HG02759 (cell line): Measurements from ENCODE around the gene WDR76.
"Not testable (repeated sequence)": the region's sequence is repeated elsewhere in the genome, so short reads cannot be mapped to it uniquely, and the experiment has no call there.

ENCODE experiments used
- ATAC-seq: cut with Tn5 transposase; IDR thresholded peaks from one replicate; pipeline ENCODE4 v1.9.1; 2021; ENCODE audit warnings: mild to moderate bottlenecking, moderate library complexity; ENCODE audit not compliant: unreplicated experiment

WDR76 gene

GRCh38 chr15:43826508-43827341 is at the start of gene WDR76:
Gene WDR76 (plus strand): TSS chr15:43827002. CDS start chr15:43827033, 31 bp downstream.
- ATAC-seq: peak; percentile 72

GRCh38 chr15:43777267-43777914 is 49.4 kb upstream of the WDR76 start:
- ATAC-seq: peak; percentile 64

GRCh38 chr15:43779016-43779415 is 47.8 kb upstream of the WDR76 start:
- no peak for ATAC-seq

- ATAC-seq: no peak
Observed at GRCh38 chr15:43789409-43789808, 37.4 kb upstream of the WDR76 start.

GRCh38 chr15:43791993-43792760 is 34.6 kb upstream of the WDR76 start, which contains the start of gene SERF2:
Gene SERF2 (plus strand): TSS chr15:43792320. CDS start chr15:43792377, 57 bp downstream.
- peak; percentile 92 for ATAC-seq

- no peak for ATAC-seq
Observed at GRCh38 chr15:43792761-43793476, 33.9 kb upstream of the WDR76 start.

GRCh38 chr15:43793647-43794046 is 33.2 kb upstream of the WDR76 start:
- ATAC-seq: no peak

GRCh38 chr15:43794269-43795037 is 32.3 kb upstream of the WDR76 start:
- no peak for ATAC-seq

GRCh38 chr15:43795197-43795596 is 31.6 kb upstream of the WDR76 start:
- ATAC-seq: no peak

GRCh38 chr15:43795997-43796396 is 30.8 kb upstream of the WDR76 start:
- no peak for ATAC-seq

GRCh38 chr15:43796566-43796965 is 30.2 kb upstream of the WDR76 start:
- ATAC-seq: no peak

- ATAC-seq: peak; percentile 21
Observed at GRCh38 chr15:43799209-43799944, 27.4 kb upstream of the WDR76 start.

- no peak for ATAC-seq
Observed at GRCh38 chr15:43799945-43800285, 26.9 kb upstream of the WDR76 start, which contains the start of gene SERINC4. Gene SERINC4 (minus strand): TSS chr15:43800220. CDS start chr15:43799986, 234 bp downstream.

- peak; percentile 86 for ATAC-seq
Observed at GRCh38 chr15:43800286-43801141, 26.3 kb upstream of the WDR76 start, which contains the start of gene HYPK. Gene HYPK (plus strand): TSS chr15:43800599. CDS start chr15:43800623, 24 bp downstream.

GRCh38 chr15:43802676-43803075 is 24.1 kb upstream of the WDR76 start:
- not testable (repeated sequence) for ATAC-seq

- no peak for ATAC-seq
Observed at GRCh38 chr15:43808435-43808950, 18.3 kb upstream of the WDR76 start.

GRCh38 chr15:43808960-43809678 is 17.7 kb upstream of the WDR76 start:
- ATAC-seq: peak; percentile 71
